ENCODE data around the gene SYNE3. TPM values are rescaled to one million over a fixed set of nuclear protein-coding genes. Genes with fewer than 3 reads are reported as not detected.

Gene SYNE3
- total and polyA plus RNA-seq, 10 donors = 1.4 to 34.5 (median 27.5) TPM

DNA sequence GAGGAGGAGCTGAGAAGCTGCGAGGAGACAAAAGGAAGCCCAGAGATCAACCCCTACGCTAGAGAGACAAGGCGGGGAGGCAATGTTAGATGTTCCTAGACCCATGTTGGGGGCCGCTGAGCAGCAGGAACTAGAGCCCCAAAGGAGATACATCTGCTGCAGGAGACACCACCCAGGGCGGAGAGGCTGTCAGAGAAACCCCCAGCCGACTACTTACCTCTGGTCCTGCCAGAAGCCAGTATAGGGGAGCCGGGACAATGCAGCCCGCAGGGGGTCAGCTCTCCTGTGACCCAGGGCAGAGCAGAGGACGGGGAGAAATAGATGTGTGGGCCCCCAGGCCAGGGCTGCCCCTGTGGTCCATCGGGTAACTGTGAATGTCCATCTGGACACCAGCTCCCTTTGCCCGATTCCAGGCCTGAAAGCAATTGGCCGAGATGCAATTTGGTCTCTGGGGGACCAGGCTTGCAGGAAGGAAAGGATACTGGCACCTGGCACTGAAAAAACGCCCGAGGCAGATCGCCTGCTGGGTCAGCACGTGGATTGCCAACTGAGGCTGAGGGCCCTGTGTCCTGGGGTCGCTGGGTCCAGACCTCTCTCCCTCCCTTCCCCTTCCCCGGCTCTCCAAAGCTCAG, 34.9 kb downstream of the SYNE3 start:
- WGBS, 5 donors = 90 to 98% (median 92%) methylated on average over 10 to 18 of the region's 18 CpGs
- Histone ChIP-seq H3K27me3 (replicated peaks in 1 of 7) (no peaks in the 10 kb centered on the region), H3K9me3 (no peaks in the 10 kb centered on the region), H3K36me3 (peaks cover 0 to 62% (median 0%) of the 10 kb centered on the region in 6 donors), H3K27ac (peak overlapping the region in 3 of 8 donors; percentile 63 to 70 (median 66)), H3K4me1 (peaks cover 11 to 92% (median 41%) of the 10 kb centered on the region in 6 donors), H3K4me3 (no peak overlapping the region)
- no peak for DNase-seq
- TF ChIP-seq, protein P1, sequence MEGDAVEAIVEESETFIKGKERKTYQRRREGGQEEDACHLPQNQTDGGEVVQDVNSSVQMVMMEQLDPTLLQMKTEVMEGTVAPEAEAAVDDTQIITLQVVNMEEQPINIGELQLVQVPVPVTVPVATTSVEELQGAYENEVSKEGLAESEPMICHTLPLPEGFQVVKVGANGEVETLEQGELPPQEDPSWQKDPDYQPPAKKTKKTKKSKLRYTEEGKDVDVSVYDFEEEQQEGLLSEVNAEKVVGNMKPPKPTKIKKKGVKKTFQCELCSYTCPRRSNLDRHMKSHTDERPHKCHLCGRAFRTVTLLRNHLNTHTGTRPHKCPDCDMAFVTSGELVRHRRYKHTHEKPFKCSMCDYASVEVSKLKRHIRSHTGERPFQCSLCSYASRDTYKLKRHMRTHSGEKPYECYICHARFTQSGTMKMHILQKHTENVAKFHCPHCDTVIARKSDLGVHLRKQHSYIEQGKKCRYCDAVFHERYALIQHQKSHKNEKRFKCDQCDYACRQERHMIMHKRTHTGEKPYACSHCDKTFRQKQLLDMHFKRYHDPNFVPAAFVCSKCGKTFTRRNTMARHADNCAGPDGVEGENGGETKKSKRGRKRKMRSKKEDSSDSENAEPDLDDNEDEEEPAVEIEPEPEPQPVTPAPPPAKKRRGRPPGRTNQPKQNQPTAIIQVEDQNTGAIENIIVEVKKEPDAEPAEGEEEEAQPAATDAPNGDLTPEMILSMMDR (IDR thresholded peaks at IDR 0.05 in 8 of 11, conservative IDR thresholded peaks at IDR 0.05 in 3 of 11) = no peak
- TF ChIP-seq POLR2AphosphoS5 (IDR thresholded peaks at IDR 0.05) (no peak), POLR2A (IDR thresholded peaks at IDR 0.05) (no peak)
- intact Hi-C loops (cut with DNase I; ENCODE audit: low total_unique reads) = no loop called here

DNA sequence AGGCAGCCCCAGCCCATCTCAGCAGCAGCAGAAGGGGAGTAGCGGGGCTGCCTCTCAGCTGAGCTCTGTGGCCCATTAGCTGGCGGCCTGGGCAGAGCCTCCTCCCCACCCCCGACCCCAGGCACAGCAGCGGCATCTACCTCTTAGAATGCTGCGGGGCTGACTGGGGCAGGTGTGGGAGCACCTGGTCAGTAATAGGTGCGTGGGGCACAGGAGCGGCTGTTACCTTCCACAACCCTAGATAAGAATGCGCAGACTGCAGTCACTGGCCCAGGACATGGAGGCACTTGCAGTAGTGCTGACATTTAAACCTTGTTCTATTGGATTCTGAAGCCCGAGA, 35.6 kb downstream of the SYNE3 start:
- DNase-seq = no peak
- H3K27me3 ChIP-seq (replicated peaks in 1 of 7) = no peaks in the 10 kb centered on the region
- intact Hi-C loops (cut with DNase I; ENCODE audit: low total_unique reads) = no loop called here
- peaks cover 0 to 68% (median under 1%) of the 10 kb centered on the region in 6 donors for H3K36me3 ChIP-seq
- H3K9me3 ChIP-seq = no peaks in the 10 kb centered on the region
- WGBS, 5 donors = 84 to 95% (median 91%) methylated on average over 9 of the region's 9 CpGs
- TF ChIP-seq, protein P1 (IDR thresholded peaks at IDR 0.05 in 8 of 11, conservative IDR thresholded peaks at IDR 0.05 in 3 of 11) = no peak
- TF ChIP-seq POLR2A (IDR thresholded peaks at IDR 0.05) (no peak), POLR2AphosphoS5 (IDR thresholded peaks at IDR 0.05) (no peak)
- H3K4me3 ChIP-seq = no peak overlapping the region
- peak overlapping the region in 6 of 8 donors; percentile 51 to 70 (median 60) for H3K27ac ChIP-seq
- peaks cover 11 to 85% (median 40%) of the 10 kb centered on the region in 6 donors for H3K4me1 ChIP-seq

DNA sequence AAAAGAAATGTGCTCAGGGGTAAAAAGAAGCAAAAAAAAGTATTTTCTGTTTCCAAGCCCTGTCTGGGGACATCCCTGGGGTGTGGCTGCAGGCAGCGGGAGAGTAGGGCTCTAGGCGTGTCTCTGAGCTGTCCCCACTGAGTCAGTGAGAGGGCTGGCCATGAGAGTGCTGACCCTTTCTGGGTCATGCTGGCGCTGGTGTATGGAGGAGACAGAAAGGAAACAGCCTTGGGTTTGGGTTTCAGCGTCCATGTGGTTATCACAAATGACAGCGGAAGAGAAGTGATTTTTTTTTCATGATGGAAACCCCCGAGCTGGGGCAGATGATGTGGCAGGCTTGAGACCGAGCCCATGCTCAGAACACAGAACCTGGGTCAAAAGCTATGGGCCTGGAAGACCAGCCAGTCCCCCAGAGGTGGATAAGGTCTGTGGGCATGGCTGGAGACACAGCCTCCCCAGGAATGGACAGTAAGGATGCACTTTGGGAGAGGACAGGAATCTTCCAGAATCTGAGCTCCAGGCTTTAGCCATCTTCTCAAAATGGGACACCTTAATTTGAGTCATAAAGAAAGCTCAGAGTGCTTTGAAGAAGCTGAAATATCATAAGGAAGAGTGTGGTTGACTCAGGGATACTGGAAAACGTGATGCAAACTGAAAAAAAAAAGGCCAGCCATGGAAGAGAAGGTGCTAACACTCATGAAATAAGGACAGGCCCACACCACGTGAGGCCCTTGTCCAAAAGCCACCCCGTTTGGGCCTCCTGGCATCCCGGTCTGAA, 36.2 kb downstream of the SYNE3 start:
- Histone ChIP-seq H3K4me1 (peaks cover 11 to 80% (median 40%) of the 10 kb centered on the region in 6 donors), H3K27ac (peak overlapping the region in 6 of 8 donors; percentile 51 to 70 (median 60)), H3K4me3 (no peak overlapping the region), H3K9me3 (no peaks in the 10 kb centered on the region), H3K36me3 (peaks cover 0 to 74% (median 6%) of the 10 kb centered on the region in 6 donors), H3K27me3 (replicated peaks in 1 of 7) (no peaks in the 10 kb centered on the region)
- whole genome bisulfite sequencing, 5 donors = 35 to 69% (median 52%) methylated on average over 9 to 11 of the region's 11 CpGs
- DNase-seq = no peak
- no peak for TF ChIP-seq POLR2A (IDR thresholded peaks at IDR 0.05)
- TF ChIP-seq, protein P1 (IDR thresholded peaks at IDR 0.05 in 8 of 11, conservative IDR thresholded peaks at IDR 0.05 in 3 of 11) = no peak
- peak in 1 of 3 donors; percentile 32 for TF ChIP-seq POLR2AphosphoS5 (IDR thresholded peaks at IDR 0.05)
- intact Hi-C loops (cut with DNase I; ENCODE audit: low total_unique reads) = no loop called here

DNA sequence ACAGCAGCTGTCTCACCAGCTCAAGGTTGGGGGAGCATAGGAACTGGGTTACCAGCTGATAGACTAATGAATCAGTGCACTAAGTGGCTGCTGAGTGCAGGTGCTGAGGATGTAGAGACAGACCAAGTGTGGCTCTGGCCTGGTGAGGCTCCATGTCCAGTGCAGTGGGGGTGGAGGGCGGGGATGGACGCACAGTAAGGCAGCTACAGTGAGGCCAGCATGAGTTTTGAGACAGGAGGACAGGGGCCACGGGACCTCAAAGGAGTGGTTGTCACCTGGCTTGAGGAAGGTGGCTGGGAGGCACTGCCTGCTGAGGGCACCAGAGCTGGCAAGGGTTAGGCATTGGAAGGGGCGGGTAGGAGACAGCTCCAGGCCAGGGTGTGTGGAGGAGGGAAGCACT, 37.0 kb downstream of the SYNE3 start:
- no peak overlapping the region for H3K4me3 ChIP-seq
- DNase-seq = no peak
- H3K27me3 ChIP-seq (replicated peaks in 1 of 7) = no peaks in the 10 kb centered on the region
- intact Hi-C loops (cut with DNase I; ENCODE audit: low total_unique reads) = no loop called here
- TF ChIP-seq POLR2A (IDR thresholded peaks at IDR 0.05) = no peak
- TF ChIP-seq, protein P1 (IDR thresholded peaks at IDR 0.05 in 8 of 11, conservative IDR thresholded peaks at IDR 0.05 in 3 of 11) = no peak
- TF ChIP-seq POLR2AphosphoS5 (IDR thresholded peaks at IDR 0.05) = no peak
- WGBS, 5 donors = 87 to 95% (median 92%) methylated on average over 4 of the region's 4 CpGs
- H3K36me3 ChIP-seq = peaks cover 0 to 76% (median 14%) of the 10 kb centered on the region in 6 donors
- H3K4me1 ChIP-seq = peaks cover 11 to 72% (median 37%) of the 10 kb centered on the region in 6 donors
- peak overlapping the region in 4 of 8 donors; percentile 55 to 70 (median 64) for H3K27ac ChIP-seq
- no peaks in the 10 kb centered on the region for H3K9me3 ChIP-seq

Measured in spleen (tissue), 11 donors.